Thoracic aorta (tissue), 2 donors: ENCODE data around the gene SHH. TPM values are rescaled to one million over a fixed set of nuclear protein-coding genes. Genes with fewer than 3 reads are reported as not detected.

Source experiments
- ATAC-seq: fragments of 150-250 bp; one replicate; pipeline ENCODE4 v1.8.0; 2017; ENCODE audit warnings: low read depth; ENCODE audit not compliant: insufficient number of reproducible peaks, low FRiP score
- DNase-seq: peaks from one replicate; pipeline ENCODE4 v3.0.0-alpha.2; 2020; ENCODE audit warnings: low spot score
- H3K27ac ChIP-seq, 2 donors: fragments of 200-600 bp; sonication (generic); 1 replicate in 1 of 2; 2 replicates in 1 of 2; pipeline ENCODE4 v1.5.1; 2016; ENCODE audit warnings: mild to moderate bottlenecking in 2 of 2, moderate library complexity in 2 of 2
- H3K27me3 ChIP-seq: fragments of 200-600 bp; sonication (generic); replicated peaks from 2 replicates; pipeline ENCODE4 v1.6.0; 2016; ENCODE audit warnings: mild to moderate bottlenecking; ENCODE audit not compliant: insufficient read depth
- H3K36me3 ChIP-seq: fragments of 200-600 bp; sonication (generic); one replicate; pipeline ENCODE4 v1.5.1; 2016
- H3K4me1 ChIP-seq, 2 donors: fragments of 200-600 bp; sonication (generic); 1 replicate in 1 of 2; 2 replicates in 1 of 2; pipeline versions ENCODE4 v1.5.1 to v1.6.0; 2016; ENCODE audit warnings: low read depth in 2 of 2, mild to moderate bottlenecking in 1 of 2; ENCODE audit not compliant: control insufficient read depth in 1 of 2
- H3K4me3 ChIP-seq: fragments of 200-600 bp; sonication (generic); 2 replicates; pipeline ENCODE4 v1.5.1; 2016; ENCODE audit warnings: mild to moderate bottlenecking
- H3K9me3 ChIP-seq: fragments of 200-600 bp; sonication (generic); 2 replicates; pipeline ENCODE4 v1.5.1; 2016
- CTCF ChIP-seq: fragments of 200-600 bp; sonication (generic); IDR thresholded peaks from one replicate; pipeline ENCODE4 v1.5.1; 2019; ENCODE audit warnings: antibody characterized with exemption
- total RNA-seq, 2 donors: library from RNA; depleted of rRNA; stranded (reverse); fragments of >200 nt; gene quantifications; one replicate each; pipeline versions ENCODE4 v1.1.0 to v1.2.3, GENCODE V29; 2016

SHH gene
- under 1 TPM in 1 of 2 donors, not detected in 1; 0.28 TPM for total RNA-seq

GRCh38 chr7:155811895-155812761 is at the start of gene SHH:
Gene SHH, minus strand, starts transcription at chr7:155812463. Its CDS starts 341 bp downstream, at chr7:155812122.
- no peak within 1 kb of the TSS for H3K27ac ChIP-seq
- no peaks in the 10 kb centered on the region for H3K9me3 ChIP-seq
- DNase-seq (no peak), ATAC-seq (no peak)
- H3K4me3 ChIP-seq, result no peak within 1 kb of the TSS
- H3K36me3 ChIP-seq, result no peaks in the 10 kb centered on the region
- no peak for TF ChIP-seq CTCF
- H3K27me3 ChIP-seq, result peaks cover 6% of the 10 kb centered on the region
- H3K4me1 ChIP-seq, result peaks cover 6 to 22% of the 10 kb centered on the region in 2 donors

GRCh38 chr7:155861480-155861868 is 49.2 kb upstream of the SHH start:
- no peak for ATAC-seq
- no peak overlapping the region for H3K27ac ChIP-seq

DNA sequence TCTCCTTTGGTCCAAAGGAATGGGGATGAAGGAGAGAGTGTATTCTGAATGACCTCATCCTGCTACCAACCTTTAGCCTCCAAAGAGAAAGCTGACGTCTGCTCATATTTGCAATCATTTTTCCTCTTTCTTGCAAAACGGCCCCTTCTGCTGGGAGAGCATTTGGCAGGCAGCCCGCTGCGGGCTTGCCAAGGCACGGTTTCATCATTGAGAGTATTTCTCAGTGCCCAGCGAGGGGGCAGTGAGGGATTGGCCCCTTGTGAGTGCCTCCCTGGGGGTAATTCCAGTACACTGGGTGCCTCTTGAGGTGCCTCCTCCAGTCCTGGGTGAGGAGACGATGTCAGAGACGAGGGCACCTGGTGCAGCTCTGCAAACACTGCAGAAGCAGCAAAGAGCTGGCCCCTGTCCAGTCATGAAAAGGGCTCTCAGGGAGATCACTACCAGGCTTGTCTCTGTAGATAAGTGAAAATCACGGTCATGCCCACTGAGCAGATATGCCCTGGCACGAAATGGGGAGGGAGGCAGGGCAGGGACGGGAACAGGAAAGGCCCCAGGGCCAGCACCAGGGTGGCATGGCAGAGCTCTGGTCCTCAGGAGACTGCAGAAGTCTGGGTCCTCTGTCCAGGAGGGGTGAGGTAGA is 48.7 kb upstream of the SHH start:
- no peaks in the 10 kb centered on the region for H3K9me3 ChIP-seq
- DNase-seq (no peak), ATAC-seq (no peak)
- H3K4me3 ChIP-seq, result no peak overlapping the region
- H3K27me3 ChIP-seq, result no peaks in the 10 kb centered on the region
- no peaks in the 10 kb centered on the region for H3K36me3 ChIP-seq
- no peak for TF ChIP-seq CTCF
- no peak overlapping the region for H3K27ac ChIP-seq
- no peaks in the 10 kb centered on the region for H3K4me1 ChIP-seq

More at GRCh38 chr7:155861480-155861868, 49.2 kb upstream of the SHH start:
- no peaks in the 10 kb centered on the region for H3K27me3 ChIP-seq
- no peak for TF ChIP-seq CTCF
- H3K36me3 ChIP-seq, result no peaks in the 10 kb centered on the region
- DNase-seq, result no peak
- H3K4me1 ChIP-seq, result no peaks in the 10 kb centered on the region
- no peak overlapping the region for H3K4me3 ChIP-seq
- H3K9me3 ChIP-seq, result no peaks in the 10 kb centered on the region

DNA sequence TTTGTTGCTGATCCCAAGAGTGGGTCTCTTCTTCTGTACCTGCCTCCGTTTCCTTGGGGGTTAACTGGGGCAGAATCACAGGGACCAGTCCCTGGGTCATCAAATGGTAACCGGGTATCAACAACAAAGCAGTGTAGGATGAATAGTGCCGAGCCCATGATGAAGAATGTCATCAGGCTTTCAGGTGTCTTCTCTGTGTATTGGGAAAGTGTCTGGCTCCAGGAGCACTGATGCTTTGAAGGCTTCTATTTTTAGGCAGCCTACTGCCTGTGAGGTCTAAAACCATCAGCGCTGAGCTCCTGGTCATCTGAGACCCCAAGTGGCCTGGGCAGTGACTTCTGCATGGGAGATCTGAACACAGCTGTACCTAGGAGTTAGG is 48.2 kb upstream of the SHH start:
- H3K4me1 ChIP-seq, result no peaks in the 10 kb centered on the region
- H3K9me3 ChIP-seq, result no peaks in the 10 kb centered on the region
- no peak overlapping the region for H3K27ac ChIP-seq
- no peaks in the 10 kb centered on the region for H3K36me3 ChIP-seq
- no peak for ATAC-seq
- no peak for DNase-seq
- no peaks in the 10 kb centered on the region for H3K27me3 ChIP-seq
- no peak for TF ChIP-seq CTCF
- no peak overlapping the region for H3K4me3 ChIP-seq

DNA sequence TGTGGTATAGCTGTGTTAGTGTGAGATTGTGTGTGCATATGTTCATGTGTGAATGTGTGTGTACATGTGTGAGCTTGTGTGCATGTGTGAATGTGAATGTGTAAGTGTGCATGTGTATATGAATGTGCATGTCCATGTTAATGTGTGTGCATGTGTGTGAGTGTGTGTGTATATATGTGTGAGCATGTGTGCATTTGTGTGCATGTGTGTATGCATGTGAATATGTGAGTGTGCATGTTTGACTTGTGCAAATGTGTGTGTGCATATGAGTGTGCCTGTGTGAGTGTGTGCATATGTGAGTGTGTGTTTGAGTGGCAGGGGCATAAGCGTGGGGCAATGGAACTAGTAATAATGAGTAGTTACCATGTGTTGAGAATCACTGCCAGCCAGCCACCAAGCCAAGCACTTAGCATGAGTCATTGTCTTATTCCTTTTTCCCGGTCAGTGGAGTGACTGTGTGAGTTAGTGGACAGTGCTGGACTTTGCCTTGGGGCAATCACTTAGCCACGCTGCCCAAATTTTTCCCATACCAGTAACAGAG is 46.3 kb upstream of the SHH start:
- no peaks in the 10 kb centered on the region for H3K36me3 ChIP-seq
- no peaks in the 10 kb centered on the region for H3K27me3 ChIP-seq
- no peaks in the 10 kb centered on the region for H3K4me1 ChIP-seq
- H3K4me3 ChIP-seq, result no peak overlapping the region
- DNase-seq (no peak), ATAC-seq (no peak)
- H3K9me3 ChIP-seq, result no peaks in the 10 kb centered on the region
- H3K27ac ChIP-seq, result no peak overlapping the region
- TF ChIP-seq CTCF, result no peak
